Retinal pigment epithelial cell (primary cell): ENCODE measurements around the gene GID8.

Experiments used
- DNase-seq: peaks from one replicate; pipeline ENCODE4 v3.0.0-alpha.2; 2010; ENCODE audit warnings: low read depth
- H3K4me3 ChIP-seq: 2 replicates; pipeline ENCODE4 v1.5.1; 2011; ENCODE audit warnings: mild to moderate bottlenecking, low read length, control low read depth, moderate library complexity
- TF ChIP-seq, protein P1 (sequence below): conservative IDR thresholded peaks from 2 replicates; pipeline ENCODE4 v1.5.1; 2011; ENCODE audit warnings: low read depth, low read length, control low read depth, inconsistent platforms

GID8 gene

DNA sequence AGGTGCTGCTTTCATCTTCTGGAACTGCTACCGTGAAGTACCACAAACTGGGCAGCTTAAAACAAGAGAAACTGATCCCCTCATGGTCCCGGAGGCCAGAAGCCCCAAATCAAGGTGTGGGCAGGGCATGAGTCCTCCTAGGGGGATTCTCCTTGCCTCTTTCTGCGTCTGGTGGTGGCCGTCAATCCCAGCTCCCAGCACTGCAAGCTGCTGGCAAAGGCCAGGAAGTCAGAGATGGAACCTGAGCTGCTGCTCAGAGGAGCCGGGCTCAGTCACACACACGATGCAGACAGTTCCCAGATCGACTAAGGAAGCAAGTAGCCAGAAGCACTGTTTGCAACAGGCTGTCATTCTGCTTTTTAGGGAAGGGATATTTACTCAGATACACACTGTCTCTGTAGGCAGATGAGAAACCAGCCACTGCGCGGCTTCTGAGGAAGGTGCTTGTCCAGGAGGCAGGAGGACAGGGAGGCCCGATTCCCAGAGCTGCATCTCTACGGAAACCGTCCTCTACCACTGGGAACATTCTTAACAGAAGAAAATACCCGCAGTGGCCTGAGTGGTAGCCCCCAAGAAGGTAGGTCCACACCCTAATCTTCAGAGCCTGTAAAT, 53.4 kb downstream of the GID8 start:
- TF ChIP-seq, protein P1, sequence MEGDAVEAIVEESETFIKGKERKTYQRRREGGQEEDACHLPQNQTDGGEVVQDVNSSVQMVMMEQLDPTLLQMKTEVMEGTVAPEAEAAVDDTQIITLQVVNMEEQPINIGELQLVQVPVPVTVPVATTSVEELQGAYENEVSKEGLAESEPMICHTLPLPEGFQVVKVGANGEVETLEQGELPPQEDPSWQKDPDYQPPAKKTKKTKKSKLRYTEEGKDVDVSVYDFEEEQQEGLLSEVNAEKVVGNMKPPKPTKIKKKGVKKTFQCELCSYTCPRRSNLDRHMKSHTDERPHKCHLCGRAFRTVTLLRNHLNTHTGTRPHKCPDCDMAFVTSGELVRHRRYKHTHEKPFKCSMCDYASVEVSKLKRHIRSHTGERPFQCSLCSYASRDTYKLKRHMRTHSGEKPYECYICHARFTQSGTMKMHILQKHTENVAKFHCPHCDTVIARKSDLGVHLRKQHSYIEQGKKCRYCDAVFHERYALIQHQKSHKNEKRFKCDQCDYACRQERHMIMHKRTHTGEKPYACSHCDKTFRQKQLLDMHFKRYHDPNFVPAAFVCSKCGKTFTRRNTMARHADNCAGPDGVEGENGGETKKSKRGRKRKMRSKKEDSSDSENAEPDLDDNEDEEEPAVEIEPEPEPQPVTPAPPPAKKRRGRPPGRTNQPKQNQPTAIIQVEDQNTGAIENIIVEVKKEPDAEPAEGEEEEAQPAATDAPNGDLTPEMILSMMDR, result no peak
- no peak for DNase-seq
- no peak overlapping the region for H3K4me3 ChIP-seq

- TF ChIP-seq, protein P1, result no peak
- DNase-seq, result no peak
- no peak overlapping the region for H3K4me3 ChIP-seq
These were observed 53.9 kb downstream of the GID8 start for GRCh38 chr20:62991863-62992262.

- no peak for DNase-seq
- no peak overlapping the region for H3K4me3 ChIP-seq
- TF ChIP-seq, protein P1, result no peak
These were observed 56.0 kb downstream of the GID8 start for GRCh38 chr20:62993856-62994494.

DNA sequence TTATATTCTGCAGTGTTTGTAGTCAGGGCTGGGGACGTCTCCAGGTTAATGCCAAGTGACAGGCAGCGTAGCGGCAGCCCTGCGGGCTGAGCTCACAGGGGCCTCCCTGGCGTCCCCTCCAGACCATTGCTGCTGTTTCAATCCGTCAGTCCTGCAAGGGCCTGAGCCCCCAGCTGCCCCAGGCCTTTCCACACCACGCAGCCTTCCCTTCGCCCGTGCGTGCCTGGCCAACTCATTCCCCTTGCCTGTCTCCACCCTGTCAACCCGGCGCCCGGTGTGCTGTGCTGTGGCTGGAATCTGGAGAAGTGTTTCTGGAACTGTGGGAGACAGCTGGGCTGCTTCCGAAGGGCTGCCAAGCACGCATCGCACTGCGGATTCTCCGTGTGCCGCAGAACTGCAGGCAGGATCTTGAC, 56.9 kb downstream of the GID8 start:
- TF ChIP-seq, protein P1, result no peak
- no peak for DNase-seq
- no peak overlapping the region for H3K4me3 ChIP-seq

GRCh38 chr20:62995481-62995880, 57.5 kb downstream of the GID8 start:
- no peak for DNase-seq
- TF ChIP-seq, protein P1, result no peak
- H3K4me3 ChIP-seq, result no peak overlapping the region

GRCh38 chr20:62995898-62996595, 58.1 kb downstream of the GID8 start:
- H3K4me3 ChIP-seq, result no peak overlapping the region
- TF ChIP-seq, protein P1, result no peak
- no peak for DNase-seq
